CD4-positive, alpha-beta T cell treated with Interleukin-12 subunit alpha and Interleukin-12 subunit beta, for 1 hour (primary cell): ENCODE measurements around the gene PACS2.
"Not testable (repeated sequence)": the region's sequence is repeated elsewhere in the genome, so short reads cannot be mapped to it uniquely, and the experiment has no call there.

Source experiments
- DNase-seq: peaks from one replicate; pipeline ENCODE4 v3.0.0-alpha.2; 2020

The PACS2 gene

DNA sequence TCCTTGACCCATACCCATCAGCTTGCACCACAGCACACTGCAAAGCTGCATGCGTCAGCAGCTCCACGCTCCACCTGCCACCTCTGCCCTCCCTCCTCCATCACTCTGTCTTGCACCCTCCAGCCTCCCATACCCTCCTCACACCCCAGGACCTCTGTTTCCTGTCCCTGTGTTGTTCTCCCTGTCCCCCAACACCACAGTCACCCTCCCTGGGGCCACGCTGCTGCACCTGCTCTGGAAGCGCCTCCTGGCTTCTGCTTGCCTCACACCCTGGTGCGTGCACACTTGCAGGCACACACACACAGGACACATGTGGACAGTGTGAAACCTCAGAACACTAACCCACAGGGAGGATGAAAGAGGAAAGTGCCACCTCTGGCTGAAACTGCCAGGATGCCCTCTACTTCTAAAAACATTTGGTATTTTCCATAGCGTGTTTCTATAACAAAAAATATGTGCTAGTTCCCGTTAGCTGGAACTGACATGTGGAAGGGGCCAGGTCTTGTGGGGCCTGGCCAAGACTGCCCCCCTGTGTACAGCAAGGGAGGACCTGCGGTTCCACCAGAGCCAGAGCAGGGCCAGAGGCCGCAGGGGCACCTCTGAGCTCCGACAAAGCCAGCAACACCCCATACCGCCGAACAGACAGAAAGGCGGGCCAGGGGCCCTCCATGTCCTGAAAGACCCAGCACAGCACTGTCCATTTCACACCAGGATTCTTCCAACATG is 23.8 kb upstream of the PACS2 start:
- DNase-seq: peak; percentile 28

- peak; percentile 26 for DNase-seq
Measured at GRCh38 chr14:105292826-105293711, 21.5 kb upstream of the PACS2 start.

DNA sequence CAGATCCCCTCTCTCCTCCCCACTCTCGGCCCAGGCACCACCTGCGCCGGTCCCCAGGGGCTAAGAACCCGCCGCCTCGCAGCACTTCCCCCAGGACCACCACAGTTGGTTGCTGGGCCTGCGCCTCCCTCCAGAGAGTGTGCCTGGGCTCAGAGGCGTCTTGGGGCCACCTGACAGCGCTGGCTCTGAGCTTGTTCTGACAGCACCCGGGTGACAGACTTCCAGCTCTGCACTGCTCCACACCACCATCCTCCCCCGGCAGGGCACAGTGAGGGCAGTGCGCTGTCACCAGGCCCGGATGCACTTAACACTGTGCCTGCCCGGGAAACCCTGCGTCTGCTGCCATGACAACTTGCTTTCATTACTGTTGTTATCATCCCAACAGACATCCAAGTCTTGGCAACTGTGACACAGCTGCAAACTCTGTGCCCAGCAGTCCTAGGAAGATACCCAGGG is 20.4 kb upstream of the PACS2 start:
- DNase-seq: peak; percentile 72

GRCh38 chr14:105297311-105297710 is 17.2 kb upstream of the PACS2 start:
- DNase-seq: not testable (repeated sequence)

DNA sequence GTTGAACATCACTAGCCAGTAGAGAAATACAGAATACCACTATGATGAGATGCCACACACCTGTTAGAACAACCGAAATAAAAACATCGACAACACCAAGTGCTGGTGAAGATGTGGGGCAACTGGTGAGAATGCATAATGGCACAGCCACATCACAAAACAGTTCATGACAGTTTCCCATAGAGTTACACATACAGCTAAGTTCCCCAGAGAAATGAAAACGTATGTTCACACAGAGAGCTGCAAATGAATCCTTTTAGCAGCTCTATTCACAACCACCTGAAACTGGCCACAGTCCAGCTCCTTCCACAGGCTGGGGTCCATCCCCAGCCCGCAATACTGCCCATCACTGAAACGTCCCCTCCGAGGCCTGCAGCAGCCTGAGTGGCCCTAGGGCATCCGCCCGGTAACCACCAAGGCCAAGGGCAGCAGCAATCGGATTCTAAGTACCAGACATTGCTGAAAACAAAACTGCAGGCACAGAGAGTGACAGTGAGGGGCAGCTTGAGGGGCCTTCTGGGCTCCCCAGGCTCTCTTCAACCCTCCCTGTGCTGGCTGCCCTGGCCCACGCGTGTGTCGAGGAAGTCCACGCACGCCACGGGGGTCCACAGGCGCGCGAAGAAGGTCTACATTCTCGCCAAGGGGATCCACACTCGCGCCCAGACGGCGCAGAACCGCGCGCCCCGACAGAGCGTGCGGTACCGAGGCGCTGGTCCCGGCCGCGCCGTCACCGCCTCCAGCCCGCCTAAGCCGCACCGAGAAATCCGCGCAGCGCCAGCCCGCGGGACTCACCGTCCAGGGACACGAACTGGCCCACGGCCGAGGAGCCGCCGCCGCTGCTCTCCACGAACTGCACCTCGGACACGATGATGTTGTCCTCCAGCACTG is 14.7 kb upstream of the PACS2 start:
- DNase-seq: no peak

GRCh38 chr14:105300542-105301102 is 13.9 kb upstream of the PACS2 start, which contains the start of gene BRF1:
BRF1 (minus strand) TSS chr14:105301001; CDS start chr14:105300629, 372 bp downstream.
- DNase-seq: peak; percentile 97

- peak; percentile 99 for DNase-seq
Measured at GRCh38 chr14:105301103-105301914, 13.2 kb upstream of the PACS2 start.

- not testable (repeated sequence) for DNase-seq
Measured at GRCh38 chr14:105301915-105302249, 12.7 kb upstream of the PACS2 start.

- no peak for DNase-seq
Measured at GRCh38 chr14:105303949-105304348, 10.6 kb upstream of the PACS2 start.

DNA sequence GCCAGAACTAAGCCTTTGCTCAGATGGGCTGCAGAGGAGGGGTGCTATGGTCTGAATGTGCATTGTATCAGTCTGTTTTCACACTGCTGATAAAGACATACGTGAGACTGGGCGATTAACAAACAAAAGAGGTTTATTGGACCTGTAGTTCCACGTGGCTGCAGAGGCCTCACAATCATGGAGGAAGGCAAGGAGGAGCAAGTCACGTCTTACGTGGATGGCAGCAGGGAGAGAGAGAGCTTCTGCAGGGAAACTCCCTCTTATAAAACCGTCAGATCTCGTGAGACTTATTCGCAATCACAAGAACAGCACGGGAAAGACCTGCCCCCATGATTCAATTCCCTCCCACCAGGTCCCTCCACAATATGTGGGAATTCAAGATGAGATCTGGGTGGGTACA is 10.0 kb upstream of the PACS2 start:
- DNase-seq: no peak

DNA sequence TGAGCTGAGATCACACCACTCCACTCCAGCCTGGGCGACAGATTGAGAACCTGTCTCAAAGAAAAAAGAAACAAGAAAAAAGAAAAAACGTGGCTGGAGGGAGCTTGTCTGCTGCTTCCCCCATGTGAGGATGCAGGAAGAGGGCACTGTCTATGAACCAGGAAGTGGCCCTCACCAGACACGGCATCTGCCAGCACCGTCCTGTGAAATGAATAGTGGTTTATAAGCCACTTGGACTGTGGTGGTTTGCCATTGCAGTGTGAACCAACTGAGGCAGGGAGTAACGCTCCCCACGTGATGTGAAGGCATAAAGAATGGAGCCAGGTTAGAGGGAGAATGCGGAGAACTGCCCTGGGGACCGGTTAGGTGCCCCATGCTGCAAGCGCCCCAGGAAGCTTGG is 9.2 kb upstream of the PACS2 start:
- peak; percentile 16 for DNase-seq

GRCh38 chr14:105305791-105306190 is 8.8 kb upstream of the PACS2 start:
- DNase-seq: no peak

DNA sequence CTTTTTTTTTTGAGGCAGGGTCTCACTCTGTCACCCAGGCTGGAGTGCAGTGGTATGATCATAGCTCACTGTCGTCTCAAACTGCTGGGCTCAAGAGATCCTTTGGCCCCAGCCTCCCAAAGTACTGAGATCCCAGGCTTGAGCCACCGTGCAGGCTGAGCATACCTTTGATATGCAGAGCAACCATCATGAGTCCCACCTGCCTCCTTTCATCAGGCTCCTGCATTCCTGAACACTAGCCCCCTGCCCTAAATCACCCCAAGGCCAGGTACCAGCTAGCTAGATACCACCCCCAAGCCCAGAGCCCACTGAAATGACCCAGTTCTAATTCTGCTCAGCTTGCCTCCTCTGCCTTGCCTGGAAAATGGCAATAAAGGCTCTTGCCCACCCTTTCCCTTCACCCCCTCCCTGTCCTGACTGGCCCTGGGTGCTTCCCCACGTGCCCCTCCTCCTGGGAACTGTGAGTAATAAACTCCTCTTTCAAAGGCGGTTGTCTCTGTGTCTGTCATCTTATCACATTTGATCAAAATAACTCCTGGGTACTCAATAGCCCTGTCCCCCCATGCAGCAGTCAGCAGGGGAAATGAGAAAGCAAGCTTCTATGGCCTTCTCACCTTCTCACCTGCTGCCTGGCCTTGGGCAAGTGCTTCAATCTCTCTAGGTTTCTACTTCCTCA is 7.4 kb upstream of the PACS2 start:
- DNase-seq: no peak

- DNase-seq: no peak
Measured at GRCh38 chr14:105309371-105309770, 5.2 kb upstream of the PACS2 start.

- no peak for DNase-seq
Measured at GRCh38 chr14:105311838-105312237, 2.7 kb upstream of the PACS2 start.

GRCh38 chr14:105312973-105313372 is 1.6 kb upstream of the PACS2 start:
- no peak for DNase-seq

DNA sequence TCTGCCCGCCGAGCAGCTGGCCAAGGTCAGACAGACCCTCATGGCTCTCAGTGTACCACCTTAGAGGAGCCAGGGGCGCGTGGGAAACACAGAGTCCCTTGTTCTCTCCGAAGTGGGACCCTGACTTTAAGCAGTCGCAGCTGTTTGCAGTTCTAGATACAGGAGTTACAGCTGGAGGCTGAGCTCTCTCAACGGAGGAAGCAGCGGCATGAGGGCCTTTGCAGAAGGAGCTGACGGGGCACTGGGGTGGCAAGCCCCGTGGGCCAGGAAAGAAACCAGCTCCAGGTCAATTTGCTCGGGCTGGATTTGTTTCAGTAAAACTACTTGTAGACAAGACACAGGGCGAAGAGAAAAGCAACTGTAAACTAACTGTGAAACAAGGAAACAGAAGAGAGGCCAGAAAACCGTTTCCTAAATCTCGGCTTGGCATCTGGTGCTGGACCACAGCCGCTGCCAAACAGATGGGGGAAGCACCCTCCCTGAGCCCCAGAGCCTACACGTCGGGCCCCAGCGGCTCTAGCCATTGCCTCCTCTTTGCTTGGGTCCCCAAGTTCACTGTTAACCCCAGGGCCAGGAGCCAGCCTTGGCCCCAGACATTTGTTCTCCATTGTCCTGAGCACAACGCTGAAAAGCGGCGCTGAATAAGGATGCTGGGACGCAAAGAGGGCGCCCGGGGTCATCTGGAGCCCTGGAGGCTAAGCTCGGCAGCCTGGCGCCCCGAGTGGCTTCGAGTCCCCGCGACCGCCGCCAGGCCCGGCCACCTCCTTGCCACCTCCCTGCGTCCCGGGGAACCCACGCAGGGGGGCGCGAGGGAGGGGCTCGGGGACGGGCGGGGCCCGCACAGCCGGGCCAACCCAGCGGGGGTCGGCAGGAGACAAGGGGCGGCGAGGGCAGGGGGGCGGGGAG is 914 bp upstream of the PACS2 start:
- peak; percentile 9 for DNase-seq

DNA sequence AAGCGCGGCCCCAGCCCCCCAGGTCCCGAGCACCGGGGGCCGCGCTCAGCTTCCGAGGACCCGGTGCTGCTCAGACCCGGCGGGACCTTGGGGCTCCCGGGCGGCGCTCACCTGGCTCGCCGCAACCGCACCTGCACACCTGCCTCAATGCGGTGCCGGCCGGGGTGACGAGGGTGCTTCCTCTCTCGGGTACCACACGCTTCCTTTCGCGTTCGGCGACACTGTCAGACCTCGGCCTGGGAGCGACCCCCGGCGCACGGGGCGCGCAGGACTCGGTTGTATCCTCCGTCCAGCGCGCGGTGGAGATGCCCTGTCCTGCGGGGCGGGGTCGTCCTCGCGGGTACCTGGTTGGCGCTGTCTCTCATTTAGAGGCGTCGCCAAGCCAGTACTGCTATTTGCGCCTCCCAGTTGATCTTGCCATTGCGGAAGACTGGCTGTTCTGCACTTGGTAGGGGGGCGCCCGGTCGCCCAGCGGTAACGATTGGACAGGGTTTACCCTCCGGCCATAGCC is 718 bp downstream of the PACS2 start:
- peak; percentile 61 for DNase-seq

- no peak for DNase-seq
Measured at GRCh38 chr14:105315941-105316576, 1.5 kb downstream of the PACS2 start.
